GM19193 (cell line): Measurements from ENCODE around the gene CHTF18.

Experiments
- POLR2A ChIP-seq: IDR thresholded peaks from 4 replicates; pipeline ENCODE4 v1.6.1; 2011; ENCODE audit not compliant: insufficient read depth, insufficient read length; ENCODE audit errors: extremely low read depth

The CHTF18 gene

GRCh38 chr16:821751-822150 is 33.3 kb downstream of the CHTF18 start:
- no peak for TF ChIP-seq POLR2A

DNA sequence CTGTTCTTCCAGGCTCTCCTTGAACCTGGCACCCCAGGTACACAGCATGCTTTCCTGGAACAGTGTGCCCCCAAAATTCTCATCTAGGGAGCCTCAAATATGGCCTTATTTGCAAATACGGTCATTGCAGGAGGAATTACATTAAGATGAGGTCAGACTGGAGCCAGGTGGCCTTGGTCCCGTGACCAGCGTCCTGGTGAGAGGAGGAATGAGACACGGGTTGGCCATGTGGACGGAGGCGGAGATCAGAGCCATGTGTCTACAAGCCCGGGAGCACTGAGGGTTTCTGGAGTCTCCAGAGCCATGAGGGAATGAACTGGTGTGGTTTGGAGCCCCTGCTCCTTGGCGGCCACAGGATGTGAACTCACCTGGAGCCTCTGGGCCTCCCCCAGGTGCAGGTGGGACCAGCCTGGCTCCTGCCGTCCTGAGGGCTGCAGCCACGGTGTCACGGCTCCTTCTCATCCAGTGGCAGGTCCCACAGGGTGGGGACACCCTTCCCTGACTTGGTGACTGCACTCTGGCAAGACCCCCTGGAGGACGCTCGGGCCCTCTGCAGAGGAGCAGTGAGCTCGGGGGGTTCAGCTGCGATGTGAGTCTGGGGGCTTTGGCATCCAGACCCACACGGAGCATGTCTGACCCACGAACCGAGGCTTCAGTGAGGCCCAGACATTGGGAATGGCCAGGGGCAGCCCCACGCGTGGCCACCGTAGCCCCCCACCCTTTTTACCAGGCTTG is 33.9 kb downstream of the CHTF18 start:
- TF ChIP-seq POLR2A, result no peak

DNA sequence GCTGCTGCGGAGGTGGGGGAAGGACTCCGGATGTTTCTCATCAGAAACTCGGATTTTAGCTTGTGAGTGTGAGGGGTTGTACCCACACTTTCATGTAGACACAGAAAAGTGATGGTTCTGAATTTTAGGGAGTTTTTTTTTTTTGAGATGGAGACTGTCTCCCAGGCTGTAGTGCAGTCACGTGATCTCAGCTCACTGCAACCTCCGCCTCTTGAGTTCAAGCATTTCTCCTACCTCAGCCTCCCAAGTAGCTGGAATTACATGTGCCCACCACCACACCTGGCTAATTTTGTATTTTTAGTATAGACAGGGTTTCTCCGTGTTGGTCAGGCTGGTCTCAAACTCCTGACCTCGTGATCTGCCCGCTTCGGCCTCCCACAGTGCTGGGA is 34.5 kb downstream of the CHTF18 start:
- no peak for TF ChIP-seq POLR2A

DNA sequence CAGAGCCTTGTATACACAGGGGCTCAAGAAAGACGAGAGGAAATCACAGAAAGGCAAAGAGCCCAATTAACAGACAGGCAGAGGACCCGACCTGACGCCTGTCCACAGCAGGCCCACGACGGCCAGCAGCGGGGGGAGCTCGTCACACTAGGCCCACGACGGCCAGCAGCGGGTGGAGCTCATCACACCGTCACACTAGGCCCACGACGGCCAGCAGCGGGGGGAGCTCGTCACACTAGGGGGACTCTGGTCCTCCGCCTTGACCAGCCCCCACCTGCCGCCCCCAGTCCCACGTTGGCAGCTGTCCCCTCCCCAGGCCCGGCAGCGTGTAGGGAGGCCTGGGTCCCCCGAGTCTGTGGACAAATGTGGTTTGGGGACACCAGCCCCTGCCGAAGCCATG is 35.8 kb downstream of the CHTF18 start:
- TF ChIP-seq POLR2A, result no peak

DNA sequence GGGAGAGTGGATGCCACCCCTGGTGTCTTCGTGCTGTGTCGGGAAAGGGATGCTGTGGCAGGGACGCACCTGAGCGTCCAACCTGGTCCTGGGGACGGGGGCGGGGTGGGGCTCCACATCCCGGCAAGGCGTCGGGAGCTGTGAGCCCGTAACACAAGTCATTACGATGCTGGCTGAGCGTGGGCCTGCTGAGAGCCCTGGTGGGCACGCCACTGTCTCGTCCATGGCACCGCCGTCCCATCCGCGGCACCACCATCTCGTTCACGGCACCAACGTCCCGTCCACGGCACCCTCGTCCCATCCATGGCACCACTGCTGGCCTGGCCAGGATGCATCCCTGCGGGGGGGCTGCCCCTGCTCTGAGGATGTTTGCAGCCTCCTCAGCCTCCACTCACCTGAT is 36.2 kb downstream of the CHTF18 start:
- TF ChIP-seq POLR2A, result no peak

- no peak for TF ChIP-seq POLR2A
Measured at GRCh38 chr16:825341-826061, 37.1 kb downstream of the CHTF18 start.

DNA sequence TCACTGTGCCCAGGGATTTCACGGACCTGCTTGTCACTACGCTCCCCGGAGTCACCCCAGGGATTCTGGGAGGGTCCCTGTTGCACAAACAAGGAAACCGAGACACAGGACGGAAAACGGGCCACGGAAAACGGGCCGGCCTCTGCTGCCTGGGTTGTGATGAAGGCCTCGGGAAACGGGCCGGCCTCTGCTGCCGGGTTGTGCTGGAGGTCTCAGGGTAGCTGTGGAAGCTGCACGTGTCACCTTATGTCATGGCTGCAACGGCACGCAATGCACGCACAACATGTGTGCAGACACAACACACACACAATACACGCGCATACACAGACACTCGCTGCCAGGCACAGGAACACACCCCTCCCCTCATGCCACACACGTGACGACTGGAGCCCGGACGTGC is 39.1 kb downstream of the CHTF18 start:
- no peak for TF ChIP-seq POLR2A

DNA sequence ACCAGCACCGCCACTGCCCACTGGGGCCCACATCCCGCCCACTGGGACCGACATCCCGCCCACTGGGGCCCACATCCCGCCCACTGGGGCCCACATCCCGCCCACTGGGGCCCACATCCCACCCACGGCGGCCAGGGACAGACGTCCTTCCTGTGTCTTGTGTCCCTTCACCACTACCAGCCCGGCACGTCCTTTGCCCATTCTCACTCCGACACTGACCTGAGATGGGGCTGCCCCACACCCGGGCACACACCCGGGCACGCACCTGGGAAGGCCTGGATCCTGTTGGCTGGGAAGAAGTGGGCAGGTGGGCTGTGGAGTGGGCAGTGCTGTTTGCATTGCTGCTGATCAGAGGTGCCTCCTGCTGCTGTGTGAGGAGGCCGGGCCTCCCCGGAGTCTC is 40.5 kb downstream of the CHTF18 start:
- TF ChIP-seq POLR2A, result no peak

DNA sequence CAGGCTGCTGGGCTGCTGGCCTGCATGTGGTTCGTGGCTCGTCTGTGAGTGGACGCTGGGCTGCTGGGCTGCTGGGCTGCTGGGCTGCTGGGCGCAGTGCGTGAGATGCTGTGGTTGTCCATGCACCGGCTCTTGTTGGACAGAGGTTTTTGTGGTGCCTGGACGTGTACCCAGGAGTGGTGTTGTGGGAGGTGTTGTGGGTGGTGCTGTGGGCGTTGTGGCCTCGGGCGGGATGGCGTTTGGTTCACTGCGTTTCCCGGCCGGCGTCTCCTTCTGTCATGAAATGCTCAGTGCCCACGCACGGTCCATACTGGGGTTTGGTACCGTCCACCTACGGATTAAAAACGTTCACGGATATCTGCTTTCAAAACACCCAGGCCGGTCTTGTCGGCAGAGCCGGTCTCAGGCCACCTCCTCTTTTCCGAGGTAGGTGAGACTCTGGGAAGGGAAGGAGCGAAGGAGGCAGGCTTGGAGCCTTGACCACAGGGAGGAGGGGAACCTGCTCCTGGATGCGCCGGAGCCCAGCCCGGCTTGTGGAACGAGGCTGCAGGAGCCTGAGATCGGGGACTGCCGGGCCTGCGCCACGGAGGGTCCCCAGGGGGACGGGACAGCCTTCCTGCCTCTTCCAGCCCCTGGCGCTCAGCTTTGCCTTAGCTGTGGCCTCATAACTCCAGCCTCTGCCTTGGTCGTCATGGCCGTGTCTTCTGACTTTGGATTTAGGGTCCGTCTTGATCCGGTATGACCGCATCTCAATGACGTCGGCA is 41.9 kb downstream of the CHTF18 start:
- TF ChIP-seq POLR2A, result no peak

DNA sequence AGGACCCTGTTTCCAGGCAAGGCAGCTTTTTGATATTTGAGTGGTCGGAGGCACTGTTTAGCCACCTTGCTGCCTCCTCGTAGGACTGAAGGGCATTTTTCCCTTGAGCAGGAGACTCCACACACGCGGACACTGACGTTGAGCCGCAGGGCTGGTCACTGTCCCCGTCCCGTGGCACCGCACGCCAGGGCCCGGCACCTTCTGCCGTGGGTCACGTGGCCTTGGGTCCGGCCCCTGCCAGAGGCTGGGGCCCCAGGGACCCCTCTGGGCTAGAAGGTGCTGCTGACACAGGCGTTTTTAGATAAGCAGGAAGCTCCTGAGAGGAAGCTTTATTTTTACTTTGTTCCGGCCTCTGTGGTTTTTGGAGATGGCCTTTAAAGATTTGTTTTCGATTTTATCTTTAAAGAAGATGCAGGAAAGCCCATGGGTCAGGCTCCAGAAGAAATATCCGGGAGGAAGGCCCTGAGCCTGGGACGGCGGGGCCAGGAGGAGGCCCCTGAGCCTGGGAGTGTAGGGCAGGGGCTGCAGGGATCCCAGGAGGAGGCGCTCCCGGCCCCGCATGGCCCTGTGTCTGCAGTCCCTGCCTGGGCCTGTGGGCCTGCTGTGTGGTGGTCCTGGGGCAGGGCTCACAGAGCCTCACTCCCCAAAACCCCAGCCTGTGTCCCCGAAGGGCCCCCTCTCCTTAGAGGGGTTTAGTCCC is 42.6 kb downstream of the CHTF18 start:
- TF ChIP-seq POLR2A, result no peak

DNA sequence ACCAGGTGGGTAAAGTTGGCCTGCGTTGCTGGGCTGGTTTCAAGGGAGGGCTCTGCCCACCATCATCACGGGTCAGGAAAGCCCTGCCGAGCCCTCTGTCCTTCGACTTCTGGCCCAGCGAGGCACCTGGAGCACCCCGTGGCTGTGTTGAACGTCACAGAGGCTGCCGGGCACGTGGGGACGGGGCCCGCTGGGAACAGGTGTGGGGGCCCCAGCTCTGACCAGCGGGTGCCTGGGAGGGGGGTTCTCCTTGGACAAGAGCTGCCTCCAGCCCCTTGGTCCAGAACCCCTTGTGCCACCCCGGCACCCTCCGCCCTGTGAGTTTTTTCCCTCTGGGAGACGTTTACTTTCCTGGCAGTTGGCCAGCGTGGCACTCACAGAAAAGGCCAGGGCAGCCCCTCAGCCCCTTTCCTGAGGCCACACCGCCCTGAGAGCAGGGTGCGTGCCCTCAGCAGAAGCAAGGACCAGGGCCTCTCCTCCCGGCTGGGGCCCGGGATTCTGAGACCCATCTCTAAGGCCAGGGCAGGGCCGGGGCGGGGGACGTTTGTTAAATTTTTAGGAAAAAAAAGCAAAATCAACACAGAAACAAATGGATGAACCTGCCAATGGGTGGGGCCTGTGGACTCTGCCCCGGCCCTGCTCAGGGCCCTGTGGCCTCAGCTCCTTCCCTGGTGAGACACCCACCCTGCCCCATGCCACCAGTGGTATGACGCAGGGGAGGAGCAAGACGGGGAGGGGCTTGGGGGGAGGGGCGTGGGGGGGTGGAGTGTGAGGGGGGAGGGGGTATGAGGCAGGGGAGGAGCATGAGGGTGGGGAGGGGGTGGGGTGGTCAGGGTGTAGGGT is 43.4 kb downstream of the CHTF18 start:
- no peak for TF ChIP-seq POLR2A

GRCh38 chr16:832652-833336 is 44.4 kb downstream of the CHTF18 start:
- no peak for TF ChIP-seq POLR2A

DNA sequence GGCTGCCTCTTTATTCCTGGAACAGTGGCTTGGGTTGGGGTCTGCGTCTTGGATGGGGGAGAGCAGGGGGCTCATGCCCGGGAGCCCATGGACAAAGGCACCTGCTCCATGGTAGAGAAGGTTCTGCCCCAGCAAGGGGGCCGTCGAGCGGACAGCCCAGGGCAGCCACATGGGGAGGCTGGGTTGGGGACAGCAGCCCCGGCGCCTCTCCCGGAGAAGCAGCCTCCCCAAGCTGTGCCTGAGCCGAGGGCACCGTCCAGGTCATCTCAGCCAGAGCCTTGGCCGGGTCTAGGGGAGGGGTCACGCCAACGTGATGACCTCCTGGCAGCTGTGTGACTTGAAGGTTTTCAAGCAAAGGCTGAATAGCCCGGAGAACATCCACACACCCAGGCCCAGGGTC is 45.0 kb downstream of the CHTF18 start:
- no peak for TF ChIP-seq POLR2A

- no peak for TF ChIP-seq POLR2A
Measured at GRCh38 chr16:835373-835772, 47.0 kb downstream of the CHTF18 start.
